Retinal pigment epithelial cell (primary cell): Measurements from ENCODE around the gene EFNA3.

Experiments used
- DNase-seq: peaks from one replicate; pipeline ENCODE4 v3.0.0-alpha.2; 2010; ENCODE audit warnings: low read depth
- H3K4me3 ChIP-seq: 2 replicates; pipeline ENCODE4 v1.5.1; 2011; ENCODE audit warnings: mild to moderate bottlenecking, low read length, control low read depth, moderate library complexity
- CTCF ChIP-seq: conservative IDR thresholded peaks from 2 replicates; pipeline ENCODE4 v1.5.1; 2011; ENCODE audit warnings: low read depth, low read length, control low read depth, inconsistent platforms

EFNA3 gene

GRCh38 chr1:155083865-155084721, 5.5 kb downstream of the EFNA3 start:
- DNase-seq = no peak

GRCh38 chr1:155084722-155085503, 6.3 kb downstream of the EFNA3 start:
- DNase-seq = no peak
- peak overlapping the region; percentile 69 for H3K4me3 ChIP-seq
- peak; percentile 89 for TF ChIP-seq CTCF

More at GRCh38 chr1:155083865-155084721, 5.5 kb downstream of the EFNA3 start:
- peak overlapping the region; percentile 69 for H3K4me3 ChIP-seq
- TF ChIP-seq CTCF = peak; percentile 38

- TF ChIP-seq CTCF = no peak
- no peak for DNase-seq
Observed at GRCh38 chr1:155085504-155086127, 7.0 kb downstream of the EFNA3 start.

GRCh38 chr1:155086128-155086741, 7.6 kb downstream of the EFNA3 start:
- no peak overlapping the region for H3K4me3 ChIP-seq
- DNase-seq = no peak

More at GRCh38 chr1:155085504-155086127, 7.0 kb downstream of the EFNA3 start:
- H3K4me3 ChIP-seq = peak overlapping the region; percentile 69

GRCh38 chr1:155086856-155087535, 8.4 kb downstream of the EFNA3 start:
- no peak overlapping the region for H3K4me3 ChIP-seq
- TF ChIP-seq CTCF = peak; percentile 12

More at GRCh38 chr1:155086128-155086741, 7.6 kb downstream of the EFNA3 start:
- peak; percentile 84 for TF ChIP-seq CTCF

More at GRCh38 chr1:155086856-155087535, 8.4 kb downstream of the EFNA3 start:
- DNase-seq = no peak
